ENCODE data around the gene RALGPS1.

The RALGPS1 gene

GRCh38 chr9:127193483-127193882, 278.9 kb downstream of the RALGPS1 start:
- Histone ChIP-seq H3K4me1 (ENCODE audit: insufficient read depth, low read length) (no peaks in the 10 kb centered on the region), H3K36me3 (ENCODE audit: insufficient read depth, low read length) (no peaks in the 10 kb centered on the region), H3K9ac (ENCODE audit: low read depth, low read length) (no peak overlapping the region), H3K9me3 (ENCODE audit: control insufficient read depth, insufficient read depth, low read length) (no peaks in the 10 kb centered on the region)

DNA sequence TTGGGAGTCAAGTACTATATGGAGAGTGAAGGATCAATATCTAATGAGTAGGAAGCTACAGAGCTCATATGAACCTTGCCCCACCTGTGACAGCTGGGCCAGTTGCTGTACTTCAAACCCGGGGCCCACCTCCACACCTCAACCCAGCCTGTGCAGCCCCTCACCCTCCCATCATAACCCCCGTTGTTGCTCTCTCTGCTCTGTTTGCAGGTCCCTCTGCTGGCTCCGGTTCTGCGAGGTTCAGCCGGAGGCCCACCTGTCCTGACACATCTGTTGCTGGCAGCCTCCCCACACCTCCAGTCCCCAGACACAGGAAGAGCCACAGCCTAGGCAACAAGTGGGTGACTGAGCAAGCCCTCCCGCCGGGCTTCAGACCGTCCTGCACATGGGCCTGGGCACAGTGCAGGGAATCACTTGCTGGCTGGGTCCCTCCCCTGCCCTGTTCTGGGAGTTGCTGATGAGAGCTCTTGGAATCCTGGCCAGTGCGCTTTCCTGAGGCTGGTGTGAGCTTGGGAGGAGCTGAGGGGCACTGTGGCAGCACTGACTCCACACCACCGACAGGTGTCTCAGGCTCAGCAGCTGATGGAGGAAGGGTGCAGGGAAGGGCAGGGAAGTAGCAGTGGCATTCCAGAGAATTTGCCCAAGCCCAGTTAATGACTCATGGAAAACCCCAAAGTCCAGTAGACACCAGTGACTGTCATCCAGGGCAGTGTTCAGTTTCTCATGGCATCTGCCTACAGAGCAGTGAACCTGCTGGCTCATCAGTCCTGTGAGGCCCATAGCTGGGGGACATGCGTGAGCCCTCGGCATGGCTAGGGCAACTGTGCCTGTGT, 280.5 kb downstream of the RALGPS1 start:
- H3K9me3 ChIP-seq (ENCODE audit: control insufficient read depth, insufficient read depth, low read length): no peaks in the 10 kb centered on the region
- H3K9ac ChIP-seq (ENCODE audit: low read depth, low read length): no peak overlapping the region
- H3K36me3 ChIP-seq (ENCODE audit: insufficient read depth, low read length): no peaks in the 10 kb centered on the region
- H3K4me1 ChIP-seq (ENCODE audit: insufficient read depth, low read length): no peaks in the 10 kb centered on the region; the same call in 1 of the 2 replicates

DNA sequence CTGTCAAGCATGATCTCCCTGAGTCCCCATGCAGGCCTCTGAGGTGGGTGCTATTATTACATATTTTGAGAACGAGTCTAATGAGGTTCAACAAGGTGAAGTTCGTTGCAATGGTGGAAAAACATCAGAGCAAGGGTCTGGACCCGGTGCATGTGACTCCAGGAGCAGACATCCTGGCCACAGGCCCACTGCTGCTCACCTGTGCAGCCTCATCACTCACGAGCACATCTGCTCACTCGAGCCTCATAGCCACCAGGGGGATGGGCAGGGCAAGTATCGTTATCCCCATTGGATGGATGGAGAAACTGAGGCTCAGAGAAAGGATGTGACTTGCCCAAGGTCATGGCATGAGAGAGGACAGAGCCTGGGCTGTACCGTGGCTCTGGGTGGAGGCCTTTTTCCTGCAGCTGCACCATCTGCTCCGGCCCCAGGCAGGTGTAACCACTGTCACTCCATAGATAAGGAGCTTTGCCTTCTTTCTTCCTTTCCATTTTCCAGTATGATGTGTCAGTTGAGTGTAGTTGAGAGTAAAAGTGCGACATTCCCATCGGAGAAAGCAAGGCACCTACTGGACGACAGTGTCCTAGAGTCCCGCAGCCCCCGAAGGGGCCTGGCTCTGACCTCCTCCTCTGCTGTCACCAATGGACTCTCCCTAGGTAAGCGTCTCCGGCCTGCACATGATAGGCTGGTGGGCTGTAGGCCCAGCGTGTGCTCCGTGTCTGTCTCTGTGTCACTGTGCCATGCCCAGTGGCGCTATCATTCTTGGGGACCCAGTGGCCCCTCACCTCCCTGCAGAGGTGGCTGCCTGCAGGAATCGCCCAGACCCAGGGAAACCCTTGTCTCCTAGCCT, 281.6 kb downstream of the RALGPS1 start:
- Histone ChIP-seq H3K9me3 (ENCODE audit: control insufficient read depth, insufficient read depth, low read length) (no peaks in the 10 kb centered on the region), H3K9ac (ENCODE audit: low read depth, low read length) (no peak overlapping the region), H3K4me1 (ENCODE audit: insufficient read depth, low read length) (no peaks in the 10 kb centered on the region; the same call in 1 of the 2 replicates), H3K36me3 (ENCODE audit: insufficient read depth, low read length) (no peaks in the 10 kb centered on the region)

- no peak overlapping the region for H3K9ac ChIP-seq (ENCODE audit: low read depth, low read length)
- H3K4me1 ChIP-seq (ENCODE audit: insufficient read depth, low read length): no peaks in the 10 kb centered on the region; the same call in 1 of the 2 replicates
- no peaks in the 10 kb centered on the region for H3K9me3 ChIP-seq (ENCODE audit: control insufficient read depth, insufficient read depth, low read length)
- H3K36me3 ChIP-seq (ENCODE audit: insufficient read depth, low read length): no peaks in the 10 kb centered on the region
These were observed 282.2 kb downstream of the RALGPS1 start for GRCh38 chr9:127196826-127197145.

- H3K36me3 ChIP-seq (ENCODE audit: insufficient read depth, low read length): no peaks in the 10 kb centered on the region
- no peak overlapping the region for H3K9ac ChIP-seq (ENCODE audit: low read depth, low read length)
- H3K9me3 ChIP-seq (ENCODE audit: control insufficient read depth, insufficient read depth, low read length): no peaks in the 10 kb centered on the region
- H3K4me1 ChIP-seq (ENCODE audit: insufficient read depth, low read length): no peaks in the 10 kb centered on the region; the same call in 1 of the 2 replicates
These were observed 282.7 kb downstream of the RALGPS1 start for GRCh38 chr9:127197186-127197860.

DNA sequence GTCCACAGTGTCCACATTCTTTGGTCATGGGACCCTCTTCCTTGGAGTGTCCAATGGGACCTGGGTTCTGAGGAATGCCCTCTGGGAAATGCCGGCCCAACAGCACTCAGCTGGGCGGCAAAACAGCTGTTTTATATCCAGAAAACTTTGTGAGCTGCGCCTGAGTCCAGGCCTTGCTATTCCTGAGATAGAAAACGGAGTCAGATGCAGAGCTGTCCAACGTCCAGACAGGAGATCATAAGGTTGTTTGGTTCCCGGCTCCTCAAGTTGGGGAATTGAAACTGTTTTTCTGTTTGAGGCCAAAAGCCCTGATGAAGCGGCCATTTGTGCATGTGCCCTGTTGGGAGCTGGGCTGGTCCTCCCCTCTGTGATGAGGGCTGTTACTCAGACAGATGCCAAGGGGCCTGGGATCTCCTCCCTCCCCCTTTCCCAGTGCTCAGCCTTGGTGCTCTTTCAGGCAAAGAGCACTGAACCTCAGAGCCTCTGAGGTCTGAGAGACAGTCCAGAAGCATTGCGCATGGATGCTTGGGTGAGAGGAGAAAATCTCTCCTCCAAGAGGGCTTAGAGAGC, 283.4 kb downstream of the RALGPS1 start:
- no peaks in the 10 kb centered on the region; the same call in 1 of the 2 replicates for H3K4me1 ChIP-seq (ENCODE audit: insufficient read depth, low read length)
- H3K9ac ChIP-seq (ENCODE audit: low read depth, low read length): no peak overlapping the region
- no peaks in the 10 kb centered on the region for H3K9me3 ChIP-seq (ENCODE audit: control insufficient read depth, insufficient read depth, low read length)
- no peaks in the 10 kb centered on the region for H3K36me3 ChIP-seq (ENCODE audit: insufficient read depth, low read length)

- Histone ChIP-seq H3K36me3 (ENCODE audit: insufficient read depth, low read length) (no peaks in the 10 kb centered on the region), H3K9me3 (ENCODE audit: control insufficient read depth, insufficient read depth, low read length) (no peaks in the 10 kb centered on the region), H3K4me1 (ENCODE audit: insufficient read depth, low read length) (no peaks in the 10 kb centered on the region; the same call in 1 of the 2 replicates), H3K9ac (ENCODE audit: low read depth, low read length) (no peak overlapping the region)
These were observed 284.0 kb downstream of the RALGPS1 start for GRCh38 chr9:127198587-127198986.

DNA sequence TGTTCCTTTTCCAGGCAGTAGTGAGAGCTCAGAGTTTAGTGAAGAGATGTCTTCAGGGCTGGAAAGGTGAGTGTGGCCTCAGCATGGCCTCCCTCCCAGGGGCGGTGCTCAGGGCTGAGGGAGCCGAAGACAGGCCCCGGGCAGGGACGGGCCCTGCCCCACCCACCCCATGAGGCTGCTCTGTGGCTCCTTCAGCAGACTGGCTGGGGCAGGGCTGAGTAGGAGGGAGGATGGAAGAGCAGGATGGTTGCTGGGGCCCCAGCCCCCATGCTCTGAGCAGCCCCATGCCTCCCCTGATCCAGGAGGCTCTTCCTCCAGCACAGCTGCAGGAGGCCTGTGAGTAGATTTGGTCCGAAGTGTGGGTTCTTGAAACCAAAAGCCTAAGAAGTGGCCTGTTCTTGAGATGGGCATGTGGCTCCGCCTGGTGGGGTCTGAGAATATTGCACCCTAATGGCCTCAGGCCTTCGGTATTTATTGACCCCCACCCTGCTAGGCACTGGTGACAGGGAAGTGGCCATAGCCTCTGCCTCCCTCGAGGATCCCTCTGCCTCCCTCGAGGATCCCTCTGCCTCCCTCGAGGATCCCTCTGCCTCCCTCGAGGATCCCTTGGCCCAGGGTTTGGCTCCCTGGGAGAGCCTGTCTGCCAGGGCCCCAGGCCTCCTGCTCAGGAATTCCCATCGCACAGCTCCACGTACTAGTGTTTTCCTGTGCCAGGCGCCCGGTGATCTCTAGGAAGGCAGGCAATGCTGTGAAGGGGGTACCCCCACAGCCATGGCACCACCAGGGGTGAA, 284.6 kb downstream of the RALGPS1 start:
- Histone ChIP-seq H3K9me3 (ENCODE audit: control insufficient read depth, insufficient read depth, low read length) (no peaks in the 10 kb centered on the region), H3K9ac (ENCODE audit: low read depth, low read length) (no peak overlapping the region), H3K4me1 (ENCODE audit: insufficient read depth, low read length) (no peaks in the 10 kb centered on the region; the same call in 1 of the 2 replicates), H3K36me3 (ENCODE audit: insufficient read depth, low read length) (no peaks in the 10 kb centered on the region)

DNA sequence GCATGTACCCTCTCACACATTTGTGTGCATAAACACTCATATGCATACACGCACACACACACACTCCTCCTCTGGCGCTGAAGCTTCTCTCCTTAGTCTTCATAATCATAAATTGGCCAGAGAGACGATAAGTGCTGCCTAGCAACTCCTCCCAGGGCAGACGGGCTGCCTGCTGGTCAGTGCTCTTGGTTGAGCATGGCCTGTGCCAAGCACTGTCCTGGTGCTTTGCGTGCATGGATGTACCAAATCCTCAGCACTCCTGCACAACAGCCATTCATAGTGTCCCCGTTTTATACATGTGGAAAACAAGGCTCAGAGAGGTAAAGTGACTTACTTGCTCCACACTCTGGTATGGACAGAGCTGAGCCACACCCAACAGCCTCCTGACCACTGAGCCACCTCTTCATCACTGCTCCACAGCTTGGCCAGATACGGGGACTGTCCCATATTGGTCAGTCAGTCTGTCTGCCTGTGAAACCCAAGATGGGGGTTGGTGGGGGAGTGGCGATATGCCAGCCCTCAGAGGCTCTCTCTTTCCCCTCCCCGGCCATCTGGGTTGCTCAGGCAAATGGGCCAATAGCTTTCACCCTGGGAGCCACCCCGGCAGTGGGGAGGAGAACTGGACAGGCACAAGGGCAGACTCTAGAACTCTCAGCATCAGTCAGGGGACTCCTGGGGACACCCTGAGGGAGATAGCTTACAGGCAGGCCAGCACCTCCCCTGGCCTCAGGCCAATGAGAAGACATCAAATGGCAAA, 285.7 kb downstream of the RALGPS1 start:
- Histone ChIP-seq H3K4me1 (ENCODE audit: insufficient read depth, low read length) (no peaks in the 10 kb centered on the region; the same call in 1 of the 2 replicates), H3K9ac (ENCODE audit: low read depth, low read length) (no peak overlapping the region), H3K9me3 (ENCODE audit: control insufficient read depth, insufficient read depth, low read length) (no peaks in the 10 kb centered on the region), H3K36me3 (ENCODE audit: insufficient read depth, low read length) (no peaks in the 10 kb centered on the region)

GRCh38 chr9:127201071-127201541, 286.5 kb downstream of the RALGPS1 start:
- Histone ChIP-seq H3K9me3 (ENCODE audit: control insufficient read depth, insufficient read depth, low read length) (no peaks in the 10 kb centered on the region), H3K36me3 (ENCODE audit: insufficient read depth, low read length) (no peaks in the 10 kb centered on the region), H3K9ac (ENCODE audit: low read depth, low read length) (no peak overlapping the region), H3K4me1 (ENCODE audit: insufficient read depth, low read length) (no peaks in the 10 kb centered on the region; the same call in 1 of the 2 replicates)

DNA sequence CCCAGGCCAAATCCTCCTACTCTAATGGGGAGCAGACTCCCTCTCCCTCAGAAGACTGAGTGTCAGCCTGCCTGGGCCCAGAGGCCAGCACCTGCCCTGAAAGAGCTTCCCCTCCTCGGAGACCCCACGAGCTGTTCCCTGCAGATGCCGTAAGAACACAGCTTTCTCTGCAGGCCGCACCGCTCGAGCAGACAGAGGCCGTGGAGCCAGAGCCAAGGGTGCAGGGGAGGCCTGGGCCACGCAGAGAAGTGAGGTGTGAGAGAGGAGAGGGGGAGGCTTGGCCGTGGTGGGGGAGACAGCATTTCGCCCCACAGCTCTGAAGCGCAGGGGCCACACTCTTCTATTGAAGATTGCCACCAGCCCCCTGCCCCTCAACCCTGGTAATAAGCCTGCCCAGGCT, 287.1 kb downstream of the RALGPS1 start:
- Histone ChIP-seq H3K36me3 (ENCODE audit: insufficient read depth, low read length) (no peaks in the 10 kb centered on the region), H3K9me3 (ENCODE audit: control insufficient read depth, insufficient read depth, low read length) (no peaks in the 10 kb centered on the region), H3K4me1 (ENCODE audit: insufficient read depth, low read length) (no peaks in the 10 kb centered on the region; the same call in 1 of the 2 replicates), H3K9ac (ENCODE audit: low read depth, low read length) (no peak overlapping the region)

DNA sequence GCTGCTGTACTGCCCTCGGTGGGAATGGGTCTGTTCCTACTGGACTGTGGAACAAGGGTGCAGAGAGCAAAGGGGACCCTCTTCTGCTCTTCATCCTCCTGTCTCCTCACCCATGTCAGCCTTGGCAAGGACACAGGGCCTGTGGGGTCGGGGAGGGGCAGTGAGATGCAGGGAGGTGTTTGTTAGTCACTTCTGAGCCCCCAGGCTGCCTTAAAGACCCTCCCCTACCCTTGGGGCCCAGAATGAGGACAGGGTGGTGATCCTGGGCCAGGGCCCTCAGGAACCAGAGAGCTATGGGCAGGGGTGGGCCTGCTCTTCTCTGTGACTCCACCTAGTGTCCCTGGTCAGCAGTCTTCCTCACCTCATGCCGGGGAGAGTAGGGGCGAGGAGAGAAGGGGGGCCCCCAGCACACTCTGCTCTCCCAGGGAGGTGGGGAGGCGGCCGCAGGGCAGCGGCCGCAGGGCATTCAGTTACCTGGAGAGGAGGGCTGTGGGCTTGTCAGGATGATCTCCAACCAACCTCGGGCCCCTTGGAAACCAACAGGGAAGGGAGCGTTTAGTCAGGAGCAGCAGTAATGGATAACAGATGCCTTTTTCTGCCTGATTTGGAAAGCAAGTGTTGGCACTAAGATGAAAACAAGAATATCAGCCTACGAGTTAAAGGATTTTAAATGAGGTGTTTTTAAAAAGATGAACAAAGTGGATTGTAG, 288.0 kb downstream of the RALGPS1 start:
- no peaks in the 10 kb centered on the region for H3K9me3 ChIP-seq (ENCODE audit: control insufficient read depth, insufficient read depth, low read length)
- no peaks in the 10 kb centered on the region; the same call in 1 of the 2 replicates for H3K4me1 ChIP-seq (ENCODE audit: insufficient read depth, low read length)
- no peak overlapping the region for H3K9ac ChIP-seq (ENCODE audit: low read depth, low read length)

More for the DNA sequence above, 288.0 kb downstream of the RALGPS1 start:
- H3K36me3 ChIP-seq (ENCODE audit: insufficient read depth, low read length): no peaks in the 10 kb centered on the region
